CD4-positive, alpha-beta T cell (primary cell): ENCODE data around the gene PLXNA2. TPM values are rescaled to one million over a fixed set of nuclear protein-coding genes. Genes with fewer than 3 reads are reported as not detected.

ENCODE experiments used
- ATAC-seq: fragments of 200-7000 bp; cut with Tn5 transposase; one replicate; pipeline ENCODE4 v1.10.0; 2022; ENCODE audit warnings: mild to moderate bottlenecking; ENCODE audit not compliant: poor library complexity
- CTCF ChIA-PET: fragments of 350-600 bp; sonication (Branson Sonifier 250); formaldehyde crosslinking; loops from one replicate; lab custom pipeline; 2021; ENCODE audit warnings: antibody characterized with exemption, inconsistent platforms; lab: Charles Lee
- POLR2A ChIA-PET: fragments of 350-600 bp; sonication (Branson Sonifier 250); formaldehyde crosslinking; loops from one replicate; lab custom pipeline; 2021; ENCODE audit warnings: antibody characterized with exemption, inconsistent platforms; lab: Charles Lee
- DNase-seq, 14 experiments: peaks; one replicate each; pipeline ENCODE4 v3.0.0-alpha.2; 2013 to 2020; ENCODE audit warnings: mixed read lengths in 2 of 14
- H3K27ac ChIP-seq, 2 donors: one replicate each; pipeline versions ENCODE4 v1.5.1 to v1.7.0; 2013; ENCODE audit warnings: low read length in 2 of 2, low read depth in 1 of 2, mild to moderate bottlenecking in 1 of 2
- H3K27me3 ChIP-seq, 2 experiments: 1 replicate in 1 of 2; 2 replicates in 1 of 2; pipeline versions ENCODE4 v1.6.1 to v1.7.0; 2013; ENCODE audit warnings: low read length in 2 of 2, control low read depth in 1 of 2, mild to moderate bottlenecking in 1 of 2, moderate library complexity in 1 of 2; ENCODE audit not compliant: insufficient read depth in 2 of 2, control insufficient read depth in 1 of 2
- H3K36me3 ChIP-seq: one replicate; pipeline ENCODE4 v1.6.1; 2013; ENCODE audit warnings: low read length, control low read depth; ENCODE audit not compliant: insufficient read depth
- H3K4me1 ChIP-seq: one replicate; pipeline ENCODE4 v1.6.1; 2013; ENCODE audit warnings: low read length, control low read depth; ENCODE audit not compliant: insufficient read depth
- H3K4me3 ChIP-seq: one replicate; pipeline ENCODE4 v1.5.1; 2013; ENCODE audit warnings: mild to moderate bottlenecking, low read length, moderate library complexity
- H3K9me3 ChIP-seq, 2 experiments: 1 replicate in 1 of 2; 2 replicates in 1 of 2; pipeline versions ENCODE4 v1.6.1 to v1.7.0; 2013; ENCODE audit warnings: low read length in 2 of 2, mild to moderate bottlenecking in 2 of 2, control low read depth in 1 of 2, moderate library complexity in 1 of 2; ENCODE audit not compliant: control insufficient read depth in 1 of 2, insufficient read depth in 1 of 2
- H3K27ac Mint-ChIP-seq: one replicate; pipeline ENCODE4 v1.8.0; 2020; ENCODE audit warnings: mixed read lengths
- H3K27me3 Mint-ChIP-seq: one replicate; pipeline ENCODE4 v1.8.0; 2021; ENCODE audit warnings: mixed read lengths
- H3K36me3 Mint-ChIP-seq: one replicate; pipeline ENCODE4 v1.8.0; 2021; ENCODE audit warnings: low read depth, mixed read lengths
- H3K4me1 Mint-ChIP-seq: one replicate; pipeline ENCODE4 v1.8.0; 2021; ENCODE audit warnings: low read depth, mixed read lengths
- H3K4me3 Mint-ChIP-seq: one replicate; pipeline ENCODE4 v1.8.0; 2020; ENCODE audit warnings: mild to moderate bottlenecking, mixed read lengths
- H3K9me3 Mint-ChIP-seq: one replicate; pipeline ENCODE4 v1.8.0; 2020; ENCODE audit warnings: mixed read lengths
- CTCF ChIP-seq: fragments of 200-600 bp; IDR thresholded peaks from one replicate; pipeline ENCODE4 v1.8.0; 2022; ENCODE audit warnings: antibody characterized with exemption, mild to moderate bottlenecking
- intact Hi-C, 2 experiments: fragments of 100-400 bp; cut with DNase I in 1 of 2; cut with micrococcal nuclease in 1 of 2; formaldehyde crosslinking; loops; one replicate each; pipeline versions ENCODE4 v1.15.1 to v1.9.0; 2023 to 2025; cut with DNase I, micrococcal nuclease
- total RNA-seq, 174 experiments: library from RNA in 2 of 174; stranded (reverse) in 2 of 174; gene quantifications; one replicate each; pipeline ENCODE4 v1.2.3 and lab custom pipeline; 2021 to 2026

Gene PLXNA2
- total RNA-seq, 2 experiments from 2014 or later: 0.75 to 0.77 TPM

GRCh38 chr1:208270651-208271141 is 26.5 kb upstream of the PLXNA2 start:
- no peaks in the 10 kb centered on the region for H3K36me3 ChIP-seq
- intact Hi-C loops: no loop called here
- CTCF ChIA-PET: no interaction called here
- H3K27ac ChIP-seq: no peak overlapping the region
- no peak for TF ChIP-seq CTCF
- Mint-ChIP-seq H3K36me3 (no peaks in the 10 kb centered on the region), H3K4me1 (no peaks in the 10 kb centered on the region), H3K27ac (no peak overlapping the region), H3K27me3 (peaks cover 87% of the 10 kb centered on the region), H3K4me3 (no peak overlapping the region), H3K9me3 (no peaks in the 10 kb centered on the region)
- ATAC-seq (no peak), DNase-seq (no peak)
- no peaks in the 10 kb centered on the region for H3K4me1 ChIP-seq
- no peaks in the 10 kb centered on the region for H3K9me3 ChIP-seq
- H3K27me3 ChIP-seq: peaks cover 15 to 17% of the 10 kb centered on the region in 2 experiments
- no peak overlapping the region for H3K4me3 ChIP-seq
- POLR2A ChIA-PET: no interaction called here

GRCh38 chr1:208269338-208269666 is 25.1 kb upstream of the PLXNA2 start:
- Mint-ChIP-seq H3K36me3 (no peaks in the 10 kb centered on the region), H3K4me3 (no peak overlapping the region), H3K9me3 (no peaks in the 10 kb centered on the region), H3K27ac (no peak overlapping the region), H3K27me3 (peaks cover 83% of the 10 kb centered on the region), H3K4me1 (no peaks in the 10 kb centered on the region)
- Histone ChIP-seq H3K9me3 (no peaks in the 10 kb centered on the region), H3K36me3 (no peaks in the 10 kb centered on the region), H3K4me3 (no peak overlapping the region), H3K27ac (no peak overlapping the region), H3K4me1 (no peaks in the 10 kb centered on the region), H3K27me3 (peaks cover 13 to 17% of the 10 kb centered on the region in 2 experiments)
- TF ChIP-seq CTCF: no peak
- no peak for ATAC-seq
- intact Hi-C loops: no loop called here
- POLR2A ChIA-PET: no interaction called here
- no peak for DNase-seq
- CTCF ChIA-PET: no interaction called here

- ATAC-seq (no peak), DNase-seq (no peak)
- CTCF ChIA-PET: no interaction called here
- Mint-ChIP-seq H3K27ac (no peak overlapping the region), H3K4me1 (no peaks in the 10 kb centered on the region), H3K27me3 (peaks cover 82% of the 10 kb centered on the region), H3K9me3 (no peaks in the 10 kb centered on the region), H3K4me3 (no peak overlapping the region), H3K36me3 (no peaks in the 10 kb centered on the region)
- H3K27ac ChIP-seq: no peak overlapping the region
- peaks cover 13 to 17% of the 10 kb centered on the region in 2 experiments for H3K27me3 ChIP-seq
- no peaks in the 10 kb centered on the region for H3K9me3 ChIP-seq
- no peaks in the 10 kb centered on the region for H3K4me1 ChIP-seq
- intact Hi-C loops: no loop called here
- POLR2A ChIA-PET: no interaction called here
- no peak overlapping the region for H3K4me3 ChIP-seq
- no peaks in the 10 kb centered on the region for H3K36me3 ChIP-seq
- TF ChIP-seq CTCF: no peak
Observed at GRCh38 chr1:208268541-208269337, 24.6 kb upstream of the PLXNA2 start.
